H9 (cell line): ENCODE measurements around the gene SFTPB. TPM values are rescaled to one million over a fixed set of nuclear protein-coding genes. Genes with fewer than 3 reads are reported as not detected.

ENCODE experiments used
- DNase-seq: peaks from one replicate; pipeline ENCODE4 v3.0.0-alpha.2; 2017
- H2AFZ ChIP-seq: one replicate; pipeline ENCODE4 v1.6.1; 2013; ENCODE audit warnings: mild to moderate bottlenecking, low read length, control low read depth, moderate library complexity
- H2AK5ac ChIP-seq: 2 replicates; pipeline ENCODE4 v1.6.1; 2013; ENCODE audit warnings: low read length, control low read depth, mixed read lengths; ENCODE audit not compliant: insufficient read length
- H2BK120ac ChIP-seq: one replicate; pipeline ENCODE4 v1.6.1; 2013; ENCODE audit warnings: low read depth, mild to moderate bottlenecking, low read length, control low read depth, inconsistent platforms; ENCODE audit not compliant: poor library complexity, severe bottlenecking
- H2BK12ac ChIP-seq: 2 replicates; pipeline ENCODE4 v1.6.1; 2013; ENCODE audit warnings: low read length, control low read depth, mixed read lengths, low read depth; ENCODE audit not compliant: insufficient read length
- H2BK15ac ChIP-seq: 2 replicates; pipeline ENCODE4 v1.6.1; 2013; ENCODE audit warnings: low read depth, low read length, control low read depth
- H2BK20ac ChIP-seq: one replicate; pipeline ENCODE4 v1.6.1; 2013; ENCODE audit warnings: low read depth, mild to moderate bottlenecking, low read length, control low read depth, inconsistent platforms; ENCODE audit not compliant: poor library complexity, severe bottlenecking
- H2BK5ac ChIP-seq: 2 replicates; pipeline ENCODE4 v1.6.1; 2013; ENCODE audit warnings: low read length, control low read depth, mixed read lengths; ENCODE audit not compliant: insufficient read length
- H3K14ac ChIP-seq: 2 replicates; pipeline ENCODE4 v1.6.1; 2013; ENCODE audit warnings: low read length, control low read depth; ENCODE audit not compliant: insufficient read depth
- H3K18ac ChIP-seq: 2 replicates; pipeline ENCODE4 v1.6.1; 2013; ENCODE audit warnings: low read depth, mild to moderate bottlenecking, mixed read lengths, low read length, control low read depth; ENCODE audit not compliant: insufficient read length
- H3K23ac ChIP-seq: 2 replicates; pipeline ENCODE4 v1.6.1; 2013; ENCODE audit warnings: low read length, control low read depth, mixed read lengths, low read depth; ENCODE audit not compliant: insufficient read length
- H3K23me2 ChIP-seq: 2 replicates; pipeline ENCODE4 v1.6.1; 2013; ENCODE audit warnings: low read depth, mild to moderate bottlenecking, mixed read lengths, low read length, control low read depth; ENCODE audit not compliant: insufficient read length, poor library complexity, severe bottlenecking
- H3K27ac ChIP-seq: 2 replicates; pipeline ENCODE4 v1.5.1; 2013; ENCODE audit warnings: low read length, control low read depth, mixed read lengths, low read depth; ENCODE audit not compliant: insufficient read length
- H3K27me3 ChIP-seq: 2 replicates; pipeline ENCODE4 v1.6.1; 2013; ENCODE audit warnings: low read length, control low read depth, inconsistent platforms; ENCODE audit not compliant: insufficient read depth
- H3K4ac ChIP-seq: 2 replicates; pipeline ENCODE4 v1.6.1; 2013; ENCODE audit warnings: low read depth, mild to moderate bottlenecking, control low read depth, inconsistent platforms, low read length, moderate library complexity
- H3K4me1 ChIP-seq: 2 replicates; pipeline ENCODE4 v1.6.1; 2013; ENCODE audit warnings: low read length, control low read depth, inconsistent platforms; ENCODE audit not compliant: insufficient read depth
- H3K4me2 ChIP-seq: 2 replicates; pipeline ENCODE4 v1.6.1; 2013; ENCODE audit warnings: low read length, control low read depth, mixed read lengths; ENCODE audit not compliant: insufficient read length, insufficient read depth
- H3K56ac ChIP-seq: 2 replicates; pipeline ENCODE4 v1.6.1; 2013; ENCODE audit warnings: low read depth, mild to moderate bottlenecking, mixed read lengths, low read length, control low read depth; ENCODE audit not compliant: insufficient read length
- H3K79me1 ChIP-seq: 2 replicates; pipeline ENCODE4 v1.6.1; 2013; ENCODE audit warnings: low read depth, mild to moderate bottlenecking, moderate library complexity, low read length, control low read depth, inconsistent platforms; ENCODE audit not compliant: insufficient read depth, poor library complexity, severe bottlenecking
- H3K79me2 ChIP-seq: 2 replicates; pipeline ENCODE4 v1.6.1; 2013; ENCODE audit warnings: low read length, control low read depth, inconsistent platforms; ENCODE audit not compliant: insufficient read depth
- H3K9ac ChIP-seq: 2 replicates; pipeline ENCODE4 v1.6.1; 2013; ENCODE audit warnings: low read length, control low read depth, mixed read lengths; ENCODE audit not compliant: insufficient read length; ENCODE audit errors: extremely low read depth
- H3K9me3 ChIP-seq: one replicate; pipeline ENCODE4 v1.6.1; 2013; ENCODE audit warnings: low read depth, low read length, inconsistent platforms; ENCODE audit not compliant: control insufficient read depth
- H3T11ph ChIP-seq: one replicate; pipeline ENCODE4 v1.6.1; 2013; ENCODE audit warnings: mild to moderate bottlenecking, low read length, control low read depth, inconsistent platforms
- H4K20me1 ChIP-seq: one replicate; pipeline ENCODE4 v1.6.1; 2013; ENCODE audit not compliant: control insufficient read depth, insufficient read length, insufficient read depth
- H4K5ac ChIP-seq: 2 replicates; pipeline ENCODE4 v1.6.1; 2013; ENCODE audit warnings: low read depth, mild to moderate bottlenecking, mixed read lengths, low read length, control low read depth; ENCODE audit not compliant: insufficient read length
- H4K8ac ChIP-seq: replicated peaks from 2 replicates; pipeline ENCODE4 v1.6.1; 2013; ENCODE audit warnings: low read length, control low read depth, mixed read lengths, low read depth; ENCODE audit not compliant: insufficient read length
- H4K91ac ChIP-seq: 2 replicates; pipeline ENCODE4 v1.6.1; 2013; ENCODE audit warnings: low read depth, mild to moderate bottlenecking, moderate library complexity, mixed read lengths, low read length, control low read depth; ENCODE audit not compliant: insufficient read length
- H3K27ac Mint-ChIP-seq, 3 experiments: 2 replicates in 2 of 3; 3 replicates in 1 of 3; pipeline ENCODE4 v1.8.0; 2020 to 2021; ENCODE audit warnings: mixed read lengths in 3 of 3, mild to moderate bottlenecking in 1 of 3, moderate library complexity in 1 of 3
- H3K27me3 Mint-ChIP-seq: 2 replicates; pipeline ENCODE4 v1.8.0; 2021; ENCODE audit warnings: low read depth, mild to moderate bottlenecking, moderate library complexity, mixed read lengths
- H3K36me3 Mint-ChIP-seq, 3 experiments: 2 replicates in 2 of 3; 3 replicates in 1 of 3; pipeline ENCODE4 v1.8.0; 2020 to 2021; ENCODE audit warnings: low read depth in 3 of 3, mixed read lengths in 3 of 3; ENCODE audit not compliant: insufficient read depth in 1 of 3
- H3K4me1 Mint-ChIP-seq, 2 experiments: 2 replicates each; pipeline ENCODE4 v1.8.0; 2020; ENCODE audit warnings: mixed read lengths in 2 of 2
- H3K4me3 Mint-ChIP-seq, 2 experiments: 2 replicates in 1 of 2; 3 replicates in 1 of 2; pipeline ENCODE4 v1.8.0; 2020 to 2021; ENCODE audit warnings: mild to moderate bottlenecking in 2 of 2, mixed read lengths in 2 of 2, moderate library complexity in 1 of 2
- H3K9me3 Mint-ChIP-seq, 2 experiments: 2 replicates in 1 of 2; 3 replicates in 1 of 2; pipeline ENCODE4 v1.8.0; 2020; ENCODE audit warnings: mild to moderate bottlenecking in 2 of 2, mixed read lengths in 2 of 2, moderate library complexity in 1 of 2
- CTCF ChIP-seq: fragments of 200-600 bp; sonication (generic); conservative IDR thresholded peaks from 3 replicates; pipeline ENCODE4 v1.8.0; 2021; ENCODE audit warnings: antibody characterized with exemption, mild to moderate bottlenecking
- WGBS: extraction: QIAGEN DNeasy Blood & Tissue Kit; methylation state at CpG from one replicate; pipeline ENCODE4 v1.1.7; 2013; ENCODE audit warnings: missing lambda C conversion rate, low lambda C conversion rate, mixed read lengths; ENCODE audit not compliant: insufficient read length; ENCODE audit errors: extremely low coverage; 5-methylcytosine and 5-hydroxymethylcytosine counted together
- total RNA-seq: library from RNA; stranded (reverse); gene quantifications from 2 replicates; pipeline ENCODE4 v1.2.1, GENCODE V29; 2021

SFTPB gene
- total RNA-seq, 1 experiment from 2014 or later: not detected

- Mint-ChIP-seq H3K4me1 (peaks cover 4% of the 10 kb centered on the region in 2 experiments; a peak in 2 of 4 replicates), H3K27ac (no peak overlapping the region), H3K36me3 (peaks cover 38 to 86% (median 75%) of the 10 kb centered on the region in 3 experiments; a peak in 6 of 7 replicates), H3K4me3 (no peak overlapping the region), H3K9me3 (no peaks in the 10 kb centered on the region), H3K27me3 (no peaks in the 10 kb centered on the region; the same call in 1 of the 2 replicates)
- H4K91ac ChIP-seq: no peak overlapping the region
- no peaks in the 10 kb centered on the region for H3K9me3 ChIP-seq
- no peaks in the 10 kb centered on the region for H3K4me1 ChIP-seq
- H3K4me2 ChIP-seq: no peak overlapping the region
- no peak overlapping the region for H4K8ac ChIP-seq
- no peak overlapping the region for H2AFZ ChIP-seq
- no peaks in the 10 kb centered on the region for H3K27me3 ChIP-seq
- no peak for TF ChIP-seq CTCF
- H3K23me2 ChIP-seq: no peaks in the 10 kb centered on the region
- no peaks in the 10 kb centered on the region for H3K79me2 ChIP-seq
- no peak overlapping the region for H3K4ac ChIP-seq
- H3K18ac ChIP-seq: no peak overlapping the region
- H4K20me1 ChIP-seq: no peaks in the 10 kb centered on the region
- H3K14ac ChIP-seq: no peak overlapping the region
- H3K23ac ChIP-seq: no peak overlapping the region
- H2AK5ac ChIP-seq: no peak overlapping the region
- H3K56ac ChIP-seq: no peak overlapping the region
- no CpG with 5 or more reads among the region's 9 CpGs for WGBS
- no peak overlapping the region for H2BK120ac ChIP-seq
- H4K5ac ChIP-seq: no peak overlapping the region
- no peak overlapping the region for H3T11ph ChIP-seq
- H2BK12ac ChIP-seq: no peak overlapping the region
- H2BK5ac ChIP-seq: no peak overlapping the region
- no peak overlapping the region for H2BK20ac ChIP-seq
- H2BK15ac ChIP-seq: no peak overlapping the region
- no peaks in the 10 kb centered on the region for H3K79me1 ChIP-seq
- no peak for DNase-seq
- no peak overlapping the region for H3K9ac ChIP-seq
- H3K27ac ChIP-seq: no peak overlapping the region
Measured at GRCh38 chr2:85649201-85650190, 18.5 kb downstream of the SFTPB start.
